GM19438 (cell line): Measurements from ENCODE around the gene ZKSCAN3.
"Not testable (repeated sequence)": the region's sequence is repeated elsewhere in the genome, so short reads cannot be mapped to it uniquely, and the experiment has no call there.

ENCODE experiments used
- ATAC-seq: cut with Tn5 transposase; IDR thresholded peaks from one replicate; pipeline ENCODE4 v1.9.1; 2021; ENCODE audit warnings: low read depth; ENCODE audit not compliant: unreplicated experiment

ZKSCAN3 gene

DNA sequence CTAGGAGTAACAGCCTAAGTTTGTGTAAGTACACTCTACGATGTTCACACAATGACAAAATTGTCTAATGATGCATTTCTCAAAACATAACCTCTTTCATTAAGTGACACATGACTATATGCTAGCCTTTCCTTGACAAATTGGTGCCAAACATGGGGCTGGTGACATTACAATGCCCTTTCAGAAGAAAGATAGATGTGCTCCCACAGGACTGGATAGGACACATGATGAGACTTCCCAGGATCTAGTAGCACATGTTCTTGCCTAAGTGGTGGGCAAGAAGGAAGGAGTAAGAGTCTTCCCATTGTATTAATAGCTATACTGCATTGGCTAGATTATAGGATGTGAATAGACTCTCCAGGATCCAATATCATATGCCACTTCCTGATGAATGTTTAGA, 21.5 kb downstream of the ZKSCAN3 start:
- no peak for ATAC-seq

DNA sequence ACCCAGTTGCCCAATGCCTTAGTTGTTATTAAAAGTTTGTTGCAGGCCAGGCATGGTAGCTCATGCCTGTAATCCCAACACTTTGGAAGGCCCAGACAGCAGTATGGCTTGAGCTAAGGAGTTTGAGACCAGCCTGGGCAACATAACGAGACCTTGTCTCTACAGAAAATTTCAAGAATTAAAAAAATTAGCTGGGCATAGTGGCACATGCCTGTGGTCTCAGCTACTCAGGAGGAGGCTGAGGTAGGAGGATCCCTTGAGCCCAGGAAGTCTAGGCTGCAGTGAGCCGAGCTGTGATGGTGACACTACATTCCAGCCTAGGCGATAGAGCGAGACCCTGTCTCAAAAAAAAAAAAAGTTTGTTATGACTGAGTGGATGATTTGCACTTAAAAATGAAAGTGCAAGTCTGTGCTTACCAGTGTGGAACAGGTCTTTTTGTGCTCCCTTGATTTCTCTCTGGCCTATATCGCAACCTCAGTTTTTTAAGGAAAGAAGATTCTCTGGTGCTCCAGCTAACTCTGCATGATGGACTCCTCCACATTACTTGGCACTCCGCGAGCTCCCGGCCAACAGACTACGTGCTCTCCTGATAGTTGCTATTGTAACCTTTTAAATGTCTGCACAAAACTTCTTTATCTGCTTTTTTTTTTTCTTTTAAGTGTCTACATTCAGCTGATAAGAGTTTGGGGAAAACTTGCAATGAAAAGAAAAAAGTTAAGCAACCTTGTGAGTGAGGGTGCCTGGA, 22.1 kb downstream of the ZKSCAN3 start:
- ATAC-seq, result no peak

DNA sequence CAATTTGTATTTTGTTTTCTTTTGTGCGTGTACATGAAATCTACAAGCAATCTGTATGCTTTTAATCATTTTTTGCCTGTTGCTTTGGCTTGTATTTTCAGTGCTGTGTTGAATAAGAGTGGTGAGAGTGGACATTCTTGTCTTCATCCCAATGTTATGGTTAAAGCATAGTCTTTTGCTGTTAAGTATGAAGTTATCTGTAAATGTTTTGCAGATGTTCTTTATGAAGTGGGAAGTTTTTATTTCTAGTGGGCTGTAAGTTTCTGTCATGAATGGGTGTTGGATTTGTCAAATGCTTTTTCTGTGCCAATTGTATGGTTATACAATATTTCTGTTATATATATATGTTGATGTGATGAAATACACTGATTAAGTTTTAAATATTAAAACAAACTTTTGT, 24.2 kb downstream of the ZKSCAN3 start:
- ATAC-seq, result no peak

DNA sequence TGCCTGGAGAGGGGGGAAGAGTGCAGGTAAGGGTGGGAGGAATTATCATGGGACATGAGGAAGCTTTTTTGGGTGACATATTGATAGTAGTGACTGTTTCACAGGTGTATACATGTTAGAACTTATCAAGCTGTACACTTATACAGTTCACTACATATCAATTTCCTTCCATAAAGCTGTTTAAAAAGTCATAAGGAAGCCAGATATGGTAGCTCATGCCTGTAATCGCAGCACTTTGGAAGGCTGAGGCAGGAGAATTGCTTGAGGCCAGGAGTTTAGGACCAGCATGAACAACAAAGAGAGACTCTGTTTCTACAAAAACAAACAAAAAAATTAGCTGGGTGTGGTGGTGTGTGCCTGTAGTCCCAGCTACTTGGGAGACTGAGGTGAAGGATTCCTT, 28.1 kb downstream of the ZKSCAN3 start:
- no peak for ATAC-seq

DNA sequence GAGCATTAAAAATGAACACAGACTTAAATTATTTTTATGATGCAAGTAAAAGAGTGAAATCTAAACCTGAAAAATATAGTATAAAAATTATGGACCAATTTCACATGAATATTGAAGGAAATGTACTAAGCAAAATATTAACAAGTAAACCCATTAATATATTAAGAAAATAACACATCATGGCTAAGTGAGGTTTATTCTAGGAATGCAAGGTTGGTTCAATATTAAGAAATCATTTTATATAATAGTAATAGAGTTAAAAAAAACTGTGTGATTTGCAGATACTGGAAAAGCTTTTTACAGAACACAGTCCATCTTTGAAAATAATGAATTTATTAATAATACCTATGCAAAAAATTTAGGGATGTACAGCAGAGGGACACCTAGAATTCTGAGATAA, 28.9 kb downstream of the ZKSCAN3 start:
- ATAC-seq, result no peak

DNA sequence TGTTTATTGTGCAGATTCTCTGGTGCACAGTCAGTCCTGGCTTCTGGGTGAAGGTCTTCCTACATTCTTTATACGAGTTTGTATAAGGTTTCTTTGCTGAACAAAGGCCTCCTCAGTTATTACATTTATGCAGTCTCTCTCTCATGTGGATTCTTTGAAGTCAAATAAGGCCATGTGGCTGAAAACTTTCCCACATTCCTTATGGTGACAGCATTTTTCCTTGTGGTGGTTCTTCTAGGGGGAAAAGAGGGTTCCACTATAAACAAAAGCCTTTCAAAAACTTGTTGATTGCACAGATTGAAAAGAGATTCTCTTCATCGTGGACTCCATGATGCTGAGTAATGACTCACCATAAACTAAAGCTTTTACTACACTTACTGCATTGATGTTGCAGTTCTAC, 30.6 kb downstream of the ZKSCAN3 start:
- no peak for ATAC-seq

DNA sequence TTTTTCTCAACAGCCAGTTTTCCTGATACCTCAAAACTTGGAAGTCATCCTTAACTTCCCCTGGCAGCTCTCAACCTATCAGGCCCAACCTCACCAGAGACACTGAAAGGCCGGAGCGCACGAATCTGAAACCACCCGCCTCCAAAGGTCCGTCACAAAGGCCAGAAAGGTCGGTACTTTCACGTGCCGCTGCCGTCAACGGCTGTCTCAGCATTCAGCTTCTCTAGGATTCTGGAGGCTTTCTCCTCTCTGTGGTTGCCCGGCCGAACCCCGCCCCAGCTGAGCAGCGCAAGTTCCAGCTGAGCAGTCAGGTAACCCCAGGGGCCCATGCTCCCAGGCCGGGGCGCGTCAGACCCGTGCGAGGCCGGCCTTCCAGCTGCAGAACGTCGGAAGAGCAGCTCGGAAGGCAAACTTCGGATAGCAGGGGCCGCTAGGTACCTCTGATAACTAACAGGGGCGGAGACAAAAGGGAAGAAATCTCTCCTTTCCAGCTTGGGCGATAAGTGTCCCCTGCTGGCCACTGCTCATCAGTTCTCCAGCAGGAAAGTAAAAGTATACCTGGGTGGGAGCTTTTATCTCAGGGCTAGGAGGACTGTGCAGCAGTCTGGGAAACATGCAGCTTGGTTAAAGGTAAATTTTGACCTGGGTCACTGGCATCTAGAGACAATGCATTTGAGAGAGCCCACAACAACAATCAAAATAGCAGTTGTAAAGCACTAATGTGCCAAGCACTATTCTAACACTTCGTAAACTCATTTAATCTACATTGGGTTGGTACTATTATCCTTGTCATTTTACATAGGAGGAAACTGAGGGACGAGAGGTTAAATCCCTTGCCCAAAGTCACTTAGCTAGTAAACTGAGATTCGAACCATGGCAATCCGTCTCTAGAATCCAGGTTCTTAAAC, 33.7 kb downstream of the ZKSCAN3 start:
- ATAC-seq, result peak; percentile 74

DNA sequence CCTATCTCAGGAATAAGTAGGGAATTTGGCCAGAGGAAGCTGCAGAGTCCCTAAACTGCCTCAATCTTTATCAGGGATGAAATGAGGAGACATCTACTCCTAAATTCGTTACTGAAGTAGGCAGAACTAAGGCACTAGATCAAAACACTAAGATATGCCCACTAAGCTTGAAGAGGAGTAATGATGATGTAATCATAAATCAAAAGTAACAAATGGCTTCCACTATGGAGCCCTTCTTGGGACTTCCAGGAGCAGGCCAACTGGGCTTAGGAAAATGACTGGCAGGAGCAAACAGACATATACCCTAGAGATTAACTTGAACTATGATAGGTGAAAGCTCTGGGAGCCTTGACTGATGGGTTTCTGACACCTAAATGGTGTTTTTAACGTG, 34.4 kb downstream of the ZKSCAN3 start:
- ATAC-seq, result no peak

DNA sequence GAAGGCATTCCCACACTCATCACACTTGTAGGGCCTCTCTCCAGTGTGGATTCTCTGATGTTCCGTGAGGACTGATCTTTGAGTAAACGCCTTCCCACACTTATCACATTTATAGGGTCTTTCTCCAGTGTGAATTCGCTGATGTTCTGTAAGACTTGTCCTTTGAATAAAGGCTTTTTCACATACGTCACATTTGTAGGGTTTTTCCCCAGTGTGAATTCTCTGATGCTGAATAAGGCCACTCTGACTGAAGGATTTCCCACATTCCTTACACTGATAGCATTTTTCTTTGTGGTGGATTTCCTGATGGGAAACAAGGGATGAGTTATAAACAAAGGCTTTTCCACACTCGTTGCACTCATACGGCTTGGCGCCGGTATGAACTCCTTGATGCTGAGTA, 40.9 kb downstream of the ZKSCAN3 start:
- no peak for ATAC-seq

DNA sequence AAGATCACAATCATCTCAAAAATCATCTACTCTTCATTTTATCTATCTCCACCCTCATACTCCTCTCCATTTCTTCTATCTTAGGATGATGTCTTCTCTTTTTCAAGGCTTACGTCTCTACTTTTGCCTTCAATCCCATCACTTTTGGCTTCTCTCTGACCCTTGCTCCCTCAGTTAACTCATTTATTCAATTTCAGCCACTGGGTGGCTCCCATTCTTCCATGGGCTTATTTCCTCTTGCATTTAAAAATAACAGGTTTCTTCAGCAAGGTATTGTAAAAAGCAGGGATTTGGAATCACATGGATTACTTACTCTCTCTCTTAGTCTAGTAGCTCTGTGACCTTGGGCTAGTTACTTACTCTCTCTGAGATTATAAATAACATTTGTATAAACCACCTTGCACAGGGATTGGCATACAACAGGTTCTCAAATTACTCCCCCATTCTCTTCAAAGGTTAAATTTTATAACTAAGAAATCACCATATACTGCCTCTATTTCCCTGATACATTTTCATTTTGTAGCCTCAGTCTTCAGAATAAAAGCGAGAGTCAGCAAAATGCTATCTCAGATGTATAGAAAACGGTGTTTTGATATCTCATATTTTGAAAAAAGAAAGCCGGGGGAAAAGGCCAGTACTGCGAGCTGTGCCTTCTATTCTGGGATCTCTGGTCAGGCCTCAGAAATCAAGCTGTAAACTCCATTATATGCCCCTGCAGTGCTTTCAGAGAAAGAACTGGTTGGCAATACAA, 44.3 kb downstream of the ZKSCAN3 start:
- ATAC-seq, result no peak

DNA sequence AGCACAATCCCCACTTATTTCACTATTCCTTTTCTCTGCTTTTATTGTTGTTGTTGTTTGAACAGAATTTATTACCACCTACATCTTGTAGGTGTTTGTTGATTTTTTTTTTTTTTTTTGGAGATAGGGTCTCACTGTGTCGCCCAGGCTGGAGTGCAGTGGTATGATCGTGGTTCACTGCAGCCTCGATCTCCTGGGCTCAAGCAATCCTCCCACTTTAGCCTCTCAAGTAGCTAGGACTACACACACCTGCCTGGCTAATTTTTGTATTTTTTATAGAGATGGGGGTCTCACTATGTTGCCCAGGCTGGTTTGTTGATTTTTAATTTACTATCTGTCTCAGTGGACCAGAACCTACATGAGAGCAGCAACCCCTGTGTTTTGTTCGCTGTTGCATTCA, 46.2 kb downstream of the ZKSCAN3 start:
- no peak for ATAC-seq

DNA sequence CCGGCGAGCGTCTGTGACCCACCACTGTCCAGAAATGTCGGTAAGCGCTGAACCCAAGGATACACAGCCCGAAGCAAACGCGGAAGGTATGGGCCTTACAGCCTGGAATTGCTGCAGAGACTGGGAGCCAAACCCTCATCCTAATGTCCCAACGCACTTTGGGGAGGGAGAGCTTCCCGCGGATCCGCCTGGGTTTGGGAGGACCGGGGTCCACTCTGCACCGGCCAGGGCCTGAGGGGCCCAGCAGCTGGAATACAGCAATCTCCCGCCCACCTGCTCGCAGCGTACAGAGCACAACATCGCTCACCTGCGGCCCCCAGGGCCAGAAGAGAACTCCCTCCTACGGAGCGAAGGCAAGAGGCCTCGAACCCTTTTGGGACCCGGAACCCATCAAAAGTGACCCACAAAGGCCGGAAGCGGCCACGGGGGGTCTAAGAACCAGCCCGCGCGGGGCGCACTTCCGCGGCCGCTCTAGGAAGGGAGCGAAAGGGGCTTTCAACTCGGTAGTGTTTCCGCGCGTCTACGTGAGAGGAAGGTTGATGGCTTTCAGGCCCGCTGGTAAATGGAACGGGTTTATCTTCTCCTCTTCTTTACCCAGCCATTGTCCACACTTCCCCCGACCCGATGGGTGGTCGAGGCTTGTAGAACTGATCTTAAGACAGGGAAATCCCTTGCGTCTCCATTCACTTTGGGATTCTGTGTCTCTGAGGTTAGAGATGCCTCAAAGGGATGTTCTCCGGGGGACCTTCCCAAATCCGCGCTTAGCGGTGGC, 49.8 kb downstream of the ZKSCAN3 start, which contains the start of gene ZSCAN12:
Gene ZSCAN12 (minus strand): TSS at position 398 of the 772 bp plus-strand sequence. CDS start 1,342 bp downstream, outside the sequence.
- peak; percentile 83 for ATAC-seq

DNA sequence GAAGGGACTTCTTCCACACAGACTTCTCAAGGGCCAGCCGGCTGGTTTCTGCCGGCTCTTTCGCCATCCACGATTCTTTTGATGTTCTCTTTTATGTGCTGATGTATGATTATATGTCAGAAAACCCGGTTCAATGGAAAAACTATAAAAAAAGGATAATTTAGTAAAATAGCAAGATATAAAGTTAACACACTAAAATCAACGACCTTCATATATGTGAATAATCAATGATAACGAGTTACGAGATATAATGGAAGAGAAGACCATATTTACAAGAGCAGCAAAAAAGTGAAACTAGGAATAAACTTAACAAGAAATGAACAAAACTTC, 50.3 kb downstream of the ZKSCAN3 start:
- ATAC-seq, result no peak

DNA sequence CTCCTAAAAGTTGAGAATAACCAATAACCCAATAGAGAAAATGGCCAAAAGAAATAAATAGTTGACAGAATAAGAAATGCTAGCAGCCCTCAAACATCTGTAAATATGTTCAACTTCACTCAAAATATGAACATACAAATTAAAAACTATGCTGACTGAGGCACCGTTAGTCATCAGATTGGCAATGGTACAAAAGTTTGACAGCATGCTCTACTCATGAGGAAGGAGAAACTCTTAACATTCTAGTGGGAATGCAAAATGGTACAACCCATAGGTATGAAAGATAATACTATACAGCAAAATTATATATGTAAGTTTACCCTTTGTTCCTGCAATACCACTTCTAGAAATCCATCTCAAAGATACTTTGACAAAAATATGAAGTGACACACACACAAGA, 51.4 kb downstream of the ZKSCAN3 start:
- no peak for ATAC-seq

DNA sequence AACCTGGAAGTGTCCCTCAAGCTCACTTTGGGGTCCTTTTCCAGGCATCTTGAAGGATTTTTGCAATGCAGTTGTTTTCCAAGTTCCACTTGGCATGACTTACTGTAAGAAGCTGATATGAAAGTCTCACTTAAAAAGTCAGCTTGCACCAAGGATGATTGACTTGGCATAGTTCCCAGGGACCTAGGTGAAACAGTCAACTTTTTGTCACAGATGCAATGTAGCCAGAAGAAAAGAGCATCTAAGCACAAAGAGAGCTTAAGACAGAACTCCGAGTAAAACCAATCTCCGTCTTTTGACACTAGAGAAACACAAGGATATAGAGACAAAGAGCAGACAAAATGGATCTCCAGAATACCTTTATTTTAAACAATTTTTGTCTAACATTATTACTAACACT, 52.5 kb downstream of the ZKSCAN3 start:
- no peak for ATAC-seq

DNA sequence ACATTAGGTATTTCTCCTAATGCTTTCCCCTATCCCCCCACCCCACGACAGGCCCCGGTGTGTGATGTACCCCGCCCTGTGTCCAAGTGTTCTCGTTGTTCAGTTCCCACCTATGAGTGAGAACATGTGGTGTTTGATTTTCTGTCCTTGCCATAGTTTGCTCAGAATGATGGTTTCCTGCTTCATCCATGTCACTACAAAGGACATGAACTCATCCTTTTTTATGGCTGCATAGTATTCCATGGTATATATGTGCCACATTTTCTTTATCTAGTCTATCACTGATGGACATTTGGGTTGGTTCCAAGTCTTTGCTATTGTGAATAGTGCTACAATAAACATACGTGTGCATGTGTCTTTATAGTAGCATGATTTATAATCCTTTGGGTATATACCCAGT, 54.2 kb downstream of the ZKSCAN3 start:
- ATAC-seq, result not testable (repeated sequence)

DNA sequence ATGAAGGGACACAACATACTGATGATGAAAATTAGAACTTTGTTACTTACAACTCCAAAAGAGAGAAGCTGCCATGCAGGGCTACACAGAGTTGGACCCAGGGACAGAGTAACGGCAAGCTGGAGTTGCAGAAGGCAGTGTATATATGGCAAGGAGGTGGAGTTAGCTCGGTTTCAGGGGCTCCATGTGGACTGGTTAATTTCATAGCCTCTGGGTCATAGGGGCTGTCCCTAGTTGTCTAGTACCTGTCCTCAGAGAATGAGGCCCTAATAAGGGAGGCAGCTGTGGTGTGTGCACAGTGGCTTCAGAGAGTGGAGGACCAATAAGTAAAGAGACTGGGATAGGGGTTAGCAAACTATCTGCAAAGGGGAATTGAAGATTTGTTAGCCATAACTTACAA, 57.7 kb downstream of the ZKSCAN3 start:
- no peak for ATAC-seq

DNA sequence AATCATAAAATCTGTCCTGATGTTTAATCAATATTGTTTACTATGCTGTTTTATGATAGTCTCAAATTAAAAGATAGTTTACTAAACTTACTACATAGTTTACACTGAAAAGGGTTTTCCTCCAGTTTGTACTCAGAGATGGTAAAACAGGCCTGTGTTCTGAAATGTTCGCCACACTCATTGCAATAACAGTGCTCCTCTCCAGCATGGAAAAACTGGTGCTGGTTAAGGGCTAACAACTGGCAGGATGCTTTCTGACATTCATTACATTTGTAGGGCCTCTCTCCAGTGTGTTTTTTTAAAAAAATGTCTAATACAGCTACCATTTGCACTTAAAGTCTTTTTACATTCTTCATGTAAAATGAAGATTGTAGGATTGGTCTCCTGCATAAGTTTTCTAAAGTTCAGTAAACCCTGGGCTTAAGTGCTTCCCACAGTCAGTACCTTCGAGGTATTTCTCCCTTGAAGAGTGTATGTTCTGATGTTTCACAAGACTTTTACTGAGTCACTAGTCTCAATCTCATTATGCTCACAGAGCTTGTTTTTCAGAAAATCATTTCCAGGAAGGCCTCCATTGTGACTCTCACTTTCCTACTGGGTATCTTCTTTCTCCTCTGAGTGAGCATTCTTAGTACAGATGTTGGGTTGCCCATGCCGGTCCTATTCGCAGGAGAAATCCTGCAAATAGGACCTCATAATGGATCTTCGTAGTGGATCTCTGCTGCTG, 58.5 kb downstream of the ZKSCAN3 start:
- ATAC-seq, result no peak

DNA sequence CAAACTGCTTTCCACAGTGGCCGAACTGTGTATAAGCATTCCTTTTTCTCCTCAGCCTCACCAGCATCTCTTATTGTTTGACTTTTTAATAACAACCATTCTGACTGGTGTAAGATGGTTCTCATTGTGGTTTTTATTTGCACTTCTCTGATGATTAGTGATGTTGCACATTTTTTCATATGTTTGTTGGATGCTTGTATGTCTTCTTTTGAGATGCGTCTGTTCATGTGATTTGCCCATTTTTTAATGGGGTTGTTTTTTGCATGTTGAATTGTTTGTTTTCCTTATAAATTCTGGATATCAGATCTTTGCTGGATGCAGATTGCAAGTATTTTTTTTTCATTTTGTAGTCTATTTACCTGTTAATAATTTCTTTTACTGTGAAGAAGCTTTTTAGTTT, 61.0 kb downstream of the ZKSCAN3 start:
- ATAC-seq, result no peak

DNA sequence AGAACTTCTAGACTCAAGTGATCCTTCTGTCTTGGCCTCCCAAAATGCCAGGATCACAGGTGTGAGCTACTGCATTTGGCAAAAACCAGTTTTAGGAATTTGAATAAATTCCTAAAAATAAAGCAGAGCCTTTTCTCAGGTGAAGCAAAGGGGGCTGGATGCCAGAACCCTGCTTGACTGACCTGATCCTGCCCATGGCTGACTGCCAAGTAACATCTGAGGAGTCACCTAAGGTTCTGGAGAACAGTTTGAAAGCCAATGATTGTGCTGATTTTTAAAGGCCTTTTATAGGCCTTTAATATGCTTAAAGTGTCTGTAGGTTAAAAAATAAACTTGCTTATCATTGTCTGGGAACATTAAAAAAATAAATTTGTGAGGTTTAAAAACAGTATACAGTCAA, 63.9 kb downstream of the ZKSCAN3 start:
- ATAC-seq, result no peak
